ENCODE results near the gene ONECUT3. TPM values are rescaled to one million over a fixed set of nuclear protein-coding genes. Genes with fewer than 3 reads are reported as not detected.

ONECUT3 gene
- total and polyA plus RNA-seq, 8 donors, result 0.06 to 0.08 (median 0.07) TPM; not detected in 2

GRCh38 chr19:1768918-1769644 lies 15.8 kb downstream of the ONECUT3 start:
- H3K36me3 ChIP-seq, result no peaks in the 10 kb centered on the region
- peaks cover 58 to 100% of the 10 kb centered on the region in 2 donors for H3K27me3 ChIP-seq
- DNase-seq, result no peak
- no peak for ATAC-seq
- H3K27ac ChIP-seq, result no peak overlapping the region
- no peaks in the 10 kb centered on the region for H3K4me1 ChIP-seq
- peaks cover 0 to 15% of the 10 kb centered on the region in 2 donors for H3K9me3 ChIP-seq
- intact Hi-C loops (cut with DNase I), result loop anchor here in 1 of 2 donors (10.0 kb wide), 1 partner anchor 84 kb away; no protein-coding TSS in a partner anchor
- no peak for TF ChIP-seq CTCF (IDR thresholded peaks at IDR 0.05)
- H3K4me3 ChIP-seq, result no peak overlapping the region

GRCh38 chr19:1769645-1769985 lies 16.3 kb downstream of the ONECUT3 start:
- Histone ChIP-seq H3K27me3 (peaks cover 58 to 100% of the 10 kb centered on the region in 2 donors), H3K36me3 (no peaks in the 10 kb centered on the region), H3K4me1 (no peaks in the 10 kb centered on the region), H3K27ac (no peak overlapping the region), H3K9me3 (peaks cover 0 to 15% of the 10 kb centered on the region in 2 donors), H3K4me3 (no peak overlapping the region)
- ATAC-seq (no peak), DNase-seq (no peak)
- intact Hi-C loops (cut with DNase I), result loop anchor here in 1 of 2 donors (10.0 kb wide), 1 partner anchor 85 kb away; no protein-coding TSS in a partner anchor
- no peak for TF ChIP-seq CTCF (IDR thresholded peaks at IDR 0.05)

- no peak for DNase-seq
- H3K4me3 ChIP-seq, result no peak overlapping the region
- peaks cover 0 to 19% of the 10 kb centered on the region in 2 donors for H3K9me3 ChIP-seq
- H3K27ac ChIP-seq, result no peak overlapping the region
- no peaks in the 10 kb centered on the region for H3K36me3 ChIP-seq
- peaks cover 58 to 100% of the 10 kb centered on the region in 2 donors for H3K27me3 ChIP-seq
- no peak for ATAC-seq
- TF ChIP-seq CTCF (IDR thresholded peaks at IDR 0.05), result no peak
- no peaks in the 10 kb centered on the region for H3K4me1 ChIP-seq
- intact Hi-C loops (cut with DNase I), result no loop called here
Observed at GRCh38 chr19:1770866-1771576, 17.7 kb downstream of the ONECUT3 start.

GRCh38 chr19:1773184-1773583 lies 19.9 kb downstream of the ONECUT3 start:
- no peak for TF ChIP-seq CTCF (IDR thresholded peaks at IDR 0.05)
- intact Hi-C loops (cut with DNase I), result no loop called here
- ATAC-seq, result no peak
- no peak for DNase-seq
- Histone ChIP-seq H3K27ac (no peak overlapping the region), H3K4me1 (no peaks in the 10 kb centered on the region), H3K4me3 (no peak overlapping the region), H3K27me3 (peaks cover 55 to 100% of the 10 kb centered on the region in 2 donors), H3K36me3 (no peaks in the 10 kb centered on the region), H3K9me3 (peaks cover 0 to 19% of the 10 kb centered on the region in 2 donors)

All from left lung (tissue), 10 donors.